Measurements from ENCODE around the gene ETV3. TPM values are rescaled to one million over a fixed set of nuclear protein-coding genes. Genes with fewer than 3 reads are reported as not detected.

ETV3 gene
- total RNA-seq, 2 donors from 2014 or later = 9.0 to 12.0 TPM

DNA sequence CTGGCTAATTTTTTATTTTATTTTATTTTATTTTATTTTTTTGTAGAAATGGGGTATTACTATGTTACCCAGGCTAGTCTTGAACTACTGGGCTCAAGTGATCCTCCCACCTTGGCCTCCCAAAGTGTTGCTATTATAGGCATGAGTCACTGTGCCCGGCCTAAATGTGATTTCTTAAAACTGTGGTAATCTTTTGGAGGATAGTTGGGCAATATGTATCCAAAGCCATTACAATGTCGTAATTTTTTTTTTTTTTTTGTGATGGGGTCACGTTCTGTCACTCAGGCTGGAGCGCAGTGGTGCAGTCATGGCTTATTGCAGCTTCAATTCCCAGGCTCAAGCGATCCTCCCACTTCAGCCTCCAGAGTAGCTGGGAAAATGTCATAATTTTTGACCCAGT, 52.8 kb downstream of the ETV3 start:
- peaks cover 0 to 3% of the 10 kb centered on the region in 2 donors for H3K4me1 ChIP-seq
- H3K36me3 ChIP-seq = no peaks in the 10 kb centered on the region
- H3K27ac ChIP-seq = no peak overlapping the region
- no peaks in the 10 kb centered on the region for H3K9me3 ChIP-seq
- H3K4me3 ChIP-seq = no peak overlapping the region
- DNase-seq (ENCODE audit: low spot score) = peak; percentile 55
- TF ChIP-seq, protein P1, sequence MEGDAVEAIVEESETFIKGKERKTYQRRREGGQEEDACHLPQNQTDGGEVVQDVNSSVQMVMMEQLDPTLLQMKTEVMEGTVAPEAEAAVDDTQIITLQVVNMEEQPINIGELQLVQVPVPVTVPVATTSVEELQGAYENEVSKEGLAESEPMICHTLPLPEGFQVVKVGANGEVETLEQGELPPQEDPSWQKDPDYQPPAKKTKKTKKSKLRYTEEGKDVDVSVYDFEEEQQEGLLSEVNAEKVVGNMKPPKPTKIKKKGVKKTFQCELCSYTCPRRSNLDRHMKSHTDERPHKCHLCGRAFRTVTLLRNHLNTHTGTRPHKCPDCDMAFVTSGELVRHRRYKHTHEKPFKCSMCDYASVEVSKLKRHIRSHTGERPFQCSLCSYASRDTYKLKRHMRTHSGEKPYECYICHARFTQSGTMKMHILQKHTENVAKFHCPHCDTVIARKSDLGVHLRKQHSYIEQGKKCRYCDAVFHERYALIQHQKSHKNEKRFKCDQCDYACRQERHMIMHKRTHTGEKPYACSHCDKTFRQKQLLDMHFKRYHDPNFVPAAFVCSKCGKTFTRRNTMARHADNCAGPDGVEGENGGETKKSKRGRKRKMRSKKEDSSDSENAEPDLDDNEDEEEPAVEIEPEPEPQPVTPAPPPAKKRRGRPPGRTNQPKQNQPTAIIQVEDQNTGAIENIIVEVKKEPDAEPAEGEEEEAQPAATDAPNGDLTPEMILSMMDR (IDR thresholded peaks at IDR 0.05) = no peak
- no peaks in the 10 kb centered on the region for H3K27me3 ChIP-seq

DNA sequence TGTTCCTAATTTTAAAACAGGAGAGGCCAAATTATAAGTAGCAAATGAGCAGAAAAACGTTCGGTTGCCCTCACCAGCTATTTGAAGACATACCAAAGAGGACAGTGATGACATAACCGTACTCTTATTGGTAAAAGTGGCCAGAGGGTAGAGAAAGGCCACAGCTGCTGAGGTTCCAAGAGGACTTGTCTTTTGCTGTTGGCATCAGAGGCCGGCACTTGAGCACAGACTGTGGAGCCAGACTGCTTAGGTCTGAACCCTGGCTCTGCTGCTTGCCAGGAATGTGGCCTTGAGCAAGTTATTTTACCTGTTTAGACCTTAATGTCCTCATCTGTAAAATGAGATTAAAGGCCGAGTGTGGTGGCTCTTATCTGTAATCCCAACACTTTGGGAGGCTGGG, 53.5 kb downstream of the ETV3 start:
- Histone ChIP-seq H3K36me3 (no peaks in the 10 kb centered on the region), H3K4me3 (no peak overlapping the region), H3K27me3 (no peaks in the 10 kb centered on the region), H3K27ac (no peak overlapping the region), H3K4me1 (no peaks in the 10 kb centered on the region), H3K9me3 (no peaks in the 10 kb centered on the region)
- TF ChIP-seq, protein P1 (IDR thresholded peaks at IDR 0.05) = no peak
- DNase-seq (ENCODE audit: low spot score) = peak; percentile 28

DNA sequence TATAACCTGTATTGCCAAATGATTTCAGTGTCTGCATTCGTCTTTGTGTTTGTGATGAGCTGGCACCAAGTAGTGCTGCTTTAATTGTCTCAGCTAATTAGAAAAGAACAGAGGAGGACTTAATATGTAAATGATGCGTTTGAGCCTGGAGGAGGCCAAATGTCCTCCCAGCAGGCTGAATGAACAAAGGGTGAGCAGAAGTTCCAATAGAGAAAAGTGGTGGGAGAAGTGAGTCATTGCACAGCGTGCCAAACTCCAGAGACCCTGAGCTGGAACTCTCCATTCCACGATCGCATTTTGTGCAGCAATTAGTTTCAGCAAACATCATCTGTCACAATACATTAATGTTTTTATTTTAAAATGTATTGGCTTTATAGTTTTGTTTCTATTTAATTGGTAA, 56.5 kb downstream of the ETV3 start:
- H3K27ac ChIP-seq = no peak overlapping the region
- H3K36me3 ChIP-seq = no peaks in the 10 kb centered on the region
- TF ChIP-seq, protein P1 (IDR thresholded peaks at IDR 0.05) = no peak
- H3K27me3 ChIP-seq = no peaks in the 10 kb centered on the region
- H3K4me3 ChIP-seq = no peak overlapping the region
- no peaks in the 10 kb centered on the region for H3K4me1 ChIP-seq
- DNase-seq (ENCODE audit: low spot score) = no peak
- no peaks in the 10 kb centered on the region for H3K9me3 ChIP-seq

DNA sequence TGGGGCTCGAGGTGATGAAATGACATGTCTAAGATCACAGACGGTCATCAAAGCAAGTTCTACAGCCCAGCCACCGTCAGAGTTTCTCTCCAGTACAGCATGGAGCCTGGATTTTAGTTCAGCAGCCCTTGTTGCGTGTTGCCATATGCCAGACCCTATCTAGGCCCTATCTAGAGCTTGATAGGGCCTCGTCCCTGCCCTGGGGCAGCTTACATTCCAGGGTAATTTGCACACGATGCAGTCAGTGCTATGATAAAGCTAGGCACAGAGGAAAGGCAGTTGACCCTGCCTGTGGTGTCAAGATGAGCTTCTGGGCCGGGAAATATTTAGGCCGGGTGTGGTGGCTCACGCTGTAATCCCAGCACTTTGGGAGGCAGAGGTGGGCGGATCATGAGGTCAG, 57.5 kb downstream of the ETV3 start:
- TF ChIP-seq, protein P1 (IDR thresholded peaks at IDR 0.05) = no peak
- H3K4me1 ChIP-seq = no peaks in the 10 kb centered on the region
- DNase-seq (ENCODE audit: low spot score) = no peak

DNA sequence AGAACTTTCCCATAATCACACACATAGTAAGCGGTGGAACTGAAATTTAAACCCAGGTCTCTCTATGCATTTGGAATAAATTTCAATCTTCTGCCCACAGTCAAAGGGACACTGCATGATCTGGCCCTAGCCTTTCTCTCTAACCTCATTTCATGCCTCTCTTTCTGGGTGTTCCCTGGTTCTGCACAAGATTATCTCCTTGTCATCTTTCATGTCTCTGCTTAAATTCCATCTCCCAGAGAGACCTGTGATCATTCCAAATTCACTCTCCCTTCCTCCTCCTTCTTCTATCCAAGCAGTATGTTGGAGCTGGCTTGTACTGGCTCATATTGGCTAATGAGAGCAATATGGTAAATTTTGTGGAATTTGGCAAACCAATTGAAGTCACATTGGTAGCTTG, 60.8 kb downstream of the ETV3 start:
- Histone ChIP-seq H3K4me3 (no peak overlapping the region), H3K4me1 (peaks cover 0 to 7% of the 10 kb centered on the region in 2 donors), H3K36me3 (no peaks in the 10 kb centered on the region), H3K27ac (no peak overlapping the region), H3K9me3 (no peaks in the 10 kb centered on the region), H3K27me3 (no peaks in the 10 kb centered on the region)
- TF ChIP-seq, protein P1 (IDR thresholded peaks at IDR 0.05) = no peak
- DNase-seq (ENCODE audit: low spot score) = no peak

More for the DNA sequence above, 57.5 kb downstream of the ETV3 start:
- Histone ChIP-seq H3K27me3 (no peaks in the 10 kb centered on the region), H3K27ac (no peak overlapping the region), H3K9me3 (no peaks in the 10 kb centered on the region), H3K36me3 (no peaks in the 10 kb centered on the region), H3K4me3 (no peak overlapping the region)

DNA sequence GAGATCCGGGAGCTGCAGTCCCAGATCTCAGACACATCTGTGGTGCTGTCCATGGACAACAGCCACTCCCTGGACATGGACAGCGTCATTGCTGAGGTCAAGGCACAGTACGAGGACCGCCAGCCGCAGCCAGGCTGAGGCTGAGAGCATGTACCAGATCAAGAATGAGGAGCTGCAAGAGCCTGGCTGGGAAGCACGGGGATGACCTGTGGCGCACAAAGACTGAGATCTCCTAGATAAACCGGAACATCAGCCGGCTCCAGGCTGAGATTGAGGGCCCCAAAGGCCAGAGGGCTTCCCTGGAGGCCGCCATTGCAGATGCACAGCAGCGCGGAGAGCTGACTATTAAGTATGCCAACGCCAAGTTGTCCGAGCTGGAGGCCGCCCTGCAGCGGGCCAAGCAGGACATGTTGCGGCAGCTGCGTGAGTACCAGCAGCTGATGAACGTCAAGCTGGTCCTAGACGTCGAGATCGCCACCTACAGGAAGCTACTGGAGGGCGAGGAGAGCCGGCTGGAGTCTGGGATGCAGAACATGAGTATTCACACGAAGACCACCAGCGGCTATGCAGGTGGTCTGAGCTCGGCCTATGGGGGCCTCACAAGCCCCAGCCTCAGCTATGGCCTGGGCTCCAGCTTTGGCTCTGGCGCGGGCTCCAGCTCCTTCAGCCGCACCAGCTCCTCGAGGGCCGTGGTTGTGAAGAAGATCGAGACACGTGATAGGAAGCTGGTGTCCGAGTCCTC, 64.1 kb downstream of the ETV3 start:
- no peak overlapping the region for H3K27ac ChIP-seq
- peak; percentile 79 for DNase-seq (ENCODE audit: low spot score)

More for the DNA sequence above, 64.1 kb downstream of the ETV3 start:
- Histone ChIP-seq H3K27me3 (no peaks in the 10 kb centered on the region), H3K36me3 (no peaks in the 10 kb centered on the region), H3K4me3 (peak overlapping the region in 1 of 2 donors; percentile 29), H3K4me1 (peaks cover 0 to 7% of the 10 kb centered on the region in 2 donors), H3K9me3 (no peaks in the 10 kb centered on the region)
- TF ChIP-seq, protein P1 (IDR thresholded peaks at IDR 0.05) = peak; percentile 27 to 80

Measured in right atrium auricular region (tissue), 2 donors.